SK-N-SH (cell line): ENCODE results near the gene RNMT. TPM values are rescaled to one million over a fixed set of nuclear protein-coding genes. Genes with fewer than 3 reads are reported as not detected.

Source experiments
- CTCF ChIA-PET: fragments of 300-600, 350-600 bp; formaldehyde crosslinking; extraction: SDS; loops from one replicate; lab custom pipeline; 2021; lab: Yijun Ruan, JAX
- POLR2A ChIA-PET: fragments of 350-600 bp; sonication (Branson Sonifier 250); formaldehyde crosslinking; extraction: SDS; loops from one replicate; lab custom pipeline; 2020; ENCODE audit warnings: antibody characterized with exemption, inconsistent platforms; lab: Yijun Ruan, JAX
- DNase-seq: peaks from one replicate; pipeline ENCODE4 v3.0.0; 2012
- H2AFZ ChIP-seq: fragments of 200-600 bp; sonication (generic); 2 replicates; pipeline ENCODE4 v1.8.1; 2016; ENCODE audit warnings: antibody characterized with exemption, mild to moderate bottlenecking, low read depth
- H3F3A ChIP-seq: fragments of 200-600 bp; sonication (generic); replicated peaks from 2 replicates; pipeline ENCODE3; 2016; ENCODE audit warnings: antibody characterized with exemption, mild to moderate bottlenecking; ENCODE audit not compliant: insufficient read depth
- H3K27ac ChIP-seq, 2 experiments: fragments of 200-500 bp in 1 of 2; fragments of 200-600 bp in 1 of 2; sonication (Bioruptor generic) in 1 of 2; sonication (generic), shearing (Covaris generic) in 1 of 2; 2 replicates each; pipeline versions ENCODE4 v1.5.1 to v1.6.1; 2014 to 2016; ENCODE audit warnings: low read depth in 2 of 2, inconsistent platforms in 1 of 2, low read length in 1 of 2, mild to moderate bottlenecking in 1 of 2, mixed read lengths in 1 of 2
- H3K27me3 ChIP-seq: fragments of 200-600 bp; sonication (generic), shearing (Covaris generic); 2 replicates; pipeline ENCODE4 v1.6.1; 2016; ENCODE audit warnings: mixed run types; ENCODE audit not compliant: insufficient read depth
- H3K36me3 ChIP-seq, 2 experiments: fragments of 200-500 bp in 1 of 2; fragments of 200-600 bp in 1 of 2; sonication (Bioruptor generic) in 1 of 2; sonication (generic) in 1 of 2; replicated peaks in 1 of 2; 2 replicates each; pipeline versions ENCODE3 to v1.5.1; 2014 to 2016; ENCODE audit warnings: low read length in 1 of 2, mild to moderate bottlenecking in 1 of 2; ENCODE audit not compliant: insufficient read depth in 2 of 2, control insufficient read depth in 1 of 2
- H3K4me1 ChIP-seq, 2 experiments: fragments of 200-500 bp in 1 of 2; fragments of 200-600 bp in 1 of 2; sonication (Bioruptor generic) in 1 of 2; sonication (generic), shearing (Covaris generic) in 1 of 2; 2 replicates each; pipeline versions ENCODE4 v1.5.1 to v1.6.1; 2014 to 2016; ENCODE audit warnings: low read depth in 1 of 2, low read length in 1 of 2, mixed run types in 1 of 2; ENCODE audit not compliant: insufficient read depth in 2 of 2, control insufficient read depth in 1 of 2
- H3K4me2 ChIP-seq: fragments of 200-600 bp; sonication (generic), shearing (Covaris generic); 2 replicates; pipeline ENCODE4 v1.6.1; 2017; ENCODE audit warnings: mixed run types
- H3K4me3 ChIP-seq, 2 experiments: fragments of 200-500 bp in 1 of 2; fragments of 200-600 bp in 1 of 2; sonication (Bioruptor generic) in 1 of 2; sonication (generic), shearing (Covaris generic) in 1 of 2; 2 replicates each; pipeline versions ENCODE4 v1.5.1 to v1.8.1; 2014 to 2016; ENCODE audit warnings: low read depth in 2 of 2, inconsistent platforms in 1 of 2, low read length in 1 of 2, mild to moderate bottlenecking in 1 of 2, mixed read lengths in 1 of 2, moderate library complexity in 1 of 2
- H3K79me2 ChIP-seq: fragments of 200-600 bp; sonication (generic); 2 replicates; pipeline ENCODE4 v1.8.1; 2017; ENCODE audit warnings: mild to moderate bottlenecking; ENCODE audit not compliant: insufficient read depth
- H3K9ac ChIP-seq: fragments of 200-600 bp; sonication (generic); 2 replicates; pipeline ENCODE4 v1.6.1; 2017; ENCODE audit warnings: mixed run types
- H3K9me2 ChIP-seq: fragments of 200-600 bp; sonication (generic); 2 replicates; pipeline ENCODE4 v1.6.1; 2017; ENCODE audit warnings: mixed run types
- H3K9me3 ChIP-seq: fragments of 200-600 bp; sonication (generic); 2 replicates; pipeline ENCODE4 v1.6.1; 2017; ENCODE audit warnings: mixed run types, mild to moderate bottlenecking, moderate library complexity
- H4K20me1 ChIP-seq: fragments of 200-600 bp; sonication (generic); 2 replicates; pipeline ENCODE4 v1.6.1; 2017; ENCODE audit warnings: mild to moderate bottlenecking, mixed run types; ENCODE audit not compliant: insufficient read depth
- CHD2 ChIP-seq: fragments of 150-350 bp; IDR thresholded peaks from 2 replicates; pipeline ENCODE4 v1.6.1; 2018; ENCODE audit warnings: low read length; ENCODE audit not compliant: partially characterized antibody
- ELF1 ChIP-seq: IDR thresholded peaks from 2 replicates; pipeline ENCODE4 v1.4.0; 2012
- EP300 ChIP-seq, 2 experiments: IDR thresholded peaks; 2 replicates each; pipeline versions ENCODE4 v1.4.0 to v1.6.1; 2012; ENCODE audit warnings: borderline replicate concordance in 1 of 2, low read depth in 1 of 2, low read length in 1 of 2
- FOSL2 ChIP-seq: IDR thresholded peaks from 2 replicates; pipeline ENCODE4 v1.4.0; 2012; ENCODE audit warnings: low read depth, mild to moderate bottlenecking, moderate library complexity, borderline replicate concordance
- GABPA ChIP-seq: IDR thresholded peaks from 2 replicates; pipeline ENCODE4 v1.4.0; 2012; ENCODE audit warnings: low read depth, mild to moderate bottlenecking
- MAX ChIP-seq: IDR thresholded peaks from 2 replicates; pipeline ENCODE4 v1.4.0; 2012; ENCODE audit warnings: low read depth
- MEF2A ChIP-seq: IDR thresholded peaks from 2 replicates; pipeline ENCODE4 v1.4.0; 2012; ENCODE audit warnings: low read depth, borderline replicate concordance
- RAD21 ChIP-seq: IDR thresholded peaks from 2 replicates; pipeline ENCODE4 v1.6.1; 2012; ENCODE audit warnings: mild to moderate bottlenecking, low read length
- RCOR1 ChIP-seq: fragments of 150-350 bp; IDR thresholded peaks from 2 replicates; pipeline ENCODE4 v1.6.1; 2017; ENCODE audit warnings: antibody characterized with exemption, low read length
- REST ChIP-seq: IDR thresholded peaks from 2 replicates; pipeline ENCODE4 v1.6.1; 2012; ENCODE audit warnings: mild to moderate bottlenecking, low read depth, low read length, moderate library complexity
- SIN3A ChIP-seq: IDR thresholded peaks from 2 replicates; pipeline ENCODE4 v1.6.1; 2012; ENCODE audit warnings: low read depth, mild to moderate bottlenecking, low read length, moderate library complexity, borderline replicate concordance
- TAF1 ChIP-seq: IDR thresholded peaks from 2 replicates; pipeline ENCODE4 v1.6.1; 2012; ENCODE audit warnings: low read depth, mild to moderate bottlenecking, low read length, moderate library complexity, borderline replicate concordance
- TCF12 ChIP-seq: IDR thresholded peaks from 2 replicates; pipeline ENCODE4 v1.4.0; 2012
- YY1 ChIP-seq: IDR thresholded peaks from 2 replicates; pipeline ENCODE4 v1.4.0; 2012; ENCODE audit warnings: low read depth, mild to moderate bottlenecking
- WGBS: methylation state at CpG from one replicate; pipeline ENCODE4 v1.1.6; 2017; ENCODE audit warnings: low lambda C conversion rate; 5-methylcytosine and 5-hydroxymethylcytosine counted together
- polyA plus RNA-seq, 3 experiments: library from polyadenylated mRNA; depleted of rRNA; stranded (reverse); fragments of >200 nt; gene quantifications; 2 replicates each; pipeline ENCODE4 v1.2.3, GENCODE V29; 2012

Gene RNMT
- polyA plus RNA-seq, 1 of the 3 experiments (the other 2 are of a cell fraction) = 12.7 TPM

- Histone ChIP-seq H2AFZ (no peak overlapping the region), H3K4me3 (no peak overlapping the region), H3K9ac (no peak overlapping the region), H3K9me3 (no peaks in the 10 kb centered on the region), H3K27me3 (no peaks in the 10 kb centered on the region), H3K9me2 (no peaks in the 10 kb centered on the region), H3K27ac (no peak overlapping the region), H3F3A (peaks cover 8% of the 10 kb centered on the region), H4K20me1 (0 out of 2 replicates have a peak, but pooled peaks cover 5% of the 10 kb centered on the region), H3K4me1 (no peaks in the 10 kb centered on the region; a peak in 2 of 4 replicates), H3K36me3 (peaks cover 9 to 23% of the 10 kb centered on the region in 2 experiments), H3K79me2 (peaks cover 71% of the 10 kb centered on the region), H3K4me2 (no peak overlapping the region)
- no peak for DNase-seq
- CTCF ChIA-PET = no interaction called here
- WGBS = 92% methylated on average over 4 of the region's 4 CpGs
- POLR2A ChIA-PET = no interaction called here
- no peak for TF ChIP-seq RCOR1
- no peak for TF ChIP-seq TAF1
- no peak for TF ChIP-seq YY1
- TF ChIP-seq ELF1 = no peak
- no peak for TF ChIP-seq GABPA
- no peak for TF ChIP-seq MEF2A
- TF ChIP-seq SIN3A = no peak
- TF ChIP-seq RAD21 = no peak
- no peak for TF ChIP-seq CHD2
- no peak for TF ChIP-seq EP300 (IDR thresholded peaks at IDR 0.05; ENCODE audit: borderline replicate concordance in 1 of 2, low read depth in 1 of 2, low read length in 1 of 2)
- TF ChIP-seq TCF12 = no peak
- TF ChIP-seq FOSL2 = no peak
- TF ChIP-seq MAX = no peak
- TF ChIP-seq REST = no peak
These were observed 41.9 kb upstream of the RNMT start for GRCh38 chr18:13684546-13684945.
